Right atrium auricular region (tissue), 2 donors: Measurements from ENCODE around the gene NEK2. TPM values are rescaled to one million over a fixed set of nuclear protein-coding genes. Genes with fewer than 3 reads are reported as not detected.

ENCODE experiments used
- DNase-seq: peaks from one replicate; pipeline ENCODE4 v3.0.0-alpha.2; 2019; ENCODE audit warnings: low spot score
- H3K27ac ChIP-seq, 2 donors: fragments of 200-600 bp; sonication (generic); 1 replicate in 1 of 2; 2 replicates in 1 of 2; pipeline ENCODE4 v1.5.1; 2016 to 2019
- H3K27me3 ChIP-seq, 2 donors: fragments of 200-600 bp; sonication (generic); one replicate each; pipeline versions ENCODE4 v1.5.1 to v1.6.0; 2017 to 2019
- H3K36me3 ChIP-seq: fragments of 200-600 bp; sonication (generic); one replicate; pipeline ENCODE4 v1.5.1; 2016
- H3K4me1 ChIP-seq, 2 donors: fragments of 200-600 bp; sonication (generic); one replicate each; pipeline versions ENCODE4 v1.5.1 to v1.6.0; 2017 to 2019
- H3K4me3 ChIP-seq, 2 donors: fragments of 200-600 bp; sonication (generic); 1 replicate in 1 of 2; 2 replicates in 1 of 2; pipeline ENCODE4 v1.5.1; 2017 to 2019; ENCODE audit warnings: mild to moderate bottlenecking in 1 of 2, moderate library complexity in 1 of 2
- H3K9me3 ChIP-seq, 2 donors: fragments of 200-600 bp; sonication (generic); one replicate each; pipeline ENCODE4 v1.5.1; 2019
- total RNA-seq, 2 donors: library from RNA; depleted of rRNA; stranded (reverse); fragments of >200 nt; gene quantifications; one replicate each; pipeline ENCODE4 v1.1.0, GENCODE V29; 2016
- TF ChIP-seq, protein P1 (sequence below), 2 donors: fragments of 200-600 bp; sonication (generic); IDR thresholded peaks; one replicate each; pipeline ENCODE4 v1.5.1; 2019; ENCODE audit warnings: antibody characterized with exemption in 2 of 2

NEK2 gene
- total RNA-seq, 2 donors from 2014 or later: 2.2 TPM; not detected in 1

DNA sequence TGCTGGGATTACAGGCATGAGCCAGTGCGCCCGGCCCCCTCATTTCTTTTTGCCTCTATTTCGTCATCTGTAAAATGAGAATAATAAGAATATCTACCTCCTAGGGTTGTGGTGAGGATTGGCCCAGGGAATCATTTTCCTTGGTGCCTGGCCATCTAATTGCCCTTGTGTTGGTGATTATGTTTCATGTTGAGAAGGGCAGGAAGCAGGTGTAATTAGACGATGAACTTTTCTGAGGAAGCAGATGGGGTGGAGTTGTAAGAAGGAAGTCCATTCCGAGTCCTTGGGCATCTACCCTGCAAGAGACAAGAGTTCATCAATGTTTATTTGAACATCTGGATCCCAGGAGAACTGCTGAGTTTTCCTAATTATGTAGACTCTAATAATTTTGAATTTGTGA is 38.7 kb upstream of the NEK2 start:
- TF ChIP-seq, protein P1, sequence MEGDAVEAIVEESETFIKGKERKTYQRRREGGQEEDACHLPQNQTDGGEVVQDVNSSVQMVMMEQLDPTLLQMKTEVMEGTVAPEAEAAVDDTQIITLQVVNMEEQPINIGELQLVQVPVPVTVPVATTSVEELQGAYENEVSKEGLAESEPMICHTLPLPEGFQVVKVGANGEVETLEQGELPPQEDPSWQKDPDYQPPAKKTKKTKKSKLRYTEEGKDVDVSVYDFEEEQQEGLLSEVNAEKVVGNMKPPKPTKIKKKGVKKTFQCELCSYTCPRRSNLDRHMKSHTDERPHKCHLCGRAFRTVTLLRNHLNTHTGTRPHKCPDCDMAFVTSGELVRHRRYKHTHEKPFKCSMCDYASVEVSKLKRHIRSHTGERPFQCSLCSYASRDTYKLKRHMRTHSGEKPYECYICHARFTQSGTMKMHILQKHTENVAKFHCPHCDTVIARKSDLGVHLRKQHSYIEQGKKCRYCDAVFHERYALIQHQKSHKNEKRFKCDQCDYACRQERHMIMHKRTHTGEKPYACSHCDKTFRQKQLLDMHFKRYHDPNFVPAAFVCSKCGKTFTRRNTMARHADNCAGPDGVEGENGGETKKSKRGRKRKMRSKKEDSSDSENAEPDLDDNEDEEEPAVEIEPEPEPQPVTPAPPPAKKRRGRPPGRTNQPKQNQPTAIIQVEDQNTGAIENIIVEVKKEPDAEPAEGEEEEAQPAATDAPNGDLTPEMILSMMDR (IDR thresholded peaks at IDR 0.05): no peak
- Histone ChIP-seq H3K27ac (no peak overlapping the region), H3K9me3 (no peaks in the 10 kb centered on the region), H3K36me3 (no peaks in the 10 kb centered on the region), H3K4me1 (no peaks in the 10 kb centered on the region), H3K27me3 (no peaks in the 10 kb centered on the region), H3K4me3 (no peak overlapping the region)
- no peak for DNase-seq

DNA sequence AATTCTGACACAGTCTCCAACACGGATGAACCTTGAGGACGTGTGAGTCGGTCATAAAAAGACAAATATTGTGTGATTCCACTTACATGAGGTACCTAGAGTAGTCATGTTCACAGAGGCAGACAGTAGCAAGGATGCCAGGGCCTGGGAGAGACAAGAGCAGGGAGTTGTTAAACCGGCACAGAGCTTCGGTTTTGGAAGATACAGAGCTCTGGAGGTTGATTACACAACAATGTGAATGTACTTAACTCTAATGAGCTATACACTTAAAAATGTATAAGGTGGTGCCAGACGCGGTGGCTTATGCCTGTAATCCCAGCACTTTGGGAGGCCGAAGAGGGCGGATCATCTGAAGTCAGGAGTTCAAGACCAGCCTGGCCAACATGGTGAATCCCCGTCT is 37.8 kb upstream of the NEK2 start:
- no peaks in the 10 kb centered on the region for H3K27me3 ChIP-seq
- DNase-seq: no peak
- no peak overlapping the region for H3K4me3 ChIP-seq
- no peaks in the 10 kb centered on the region for H3K36me3 ChIP-seq
- no peaks in the 10 kb centered on the region for H3K4me1 ChIP-seq
- TF ChIP-seq, protein P1 (IDR thresholded peaks at IDR 0.05): no peak
- H3K27ac ChIP-seq: no peak overlapping the region
- H3K9me3 ChIP-seq: no peaks in the 10 kb centered on the region

DNA sequence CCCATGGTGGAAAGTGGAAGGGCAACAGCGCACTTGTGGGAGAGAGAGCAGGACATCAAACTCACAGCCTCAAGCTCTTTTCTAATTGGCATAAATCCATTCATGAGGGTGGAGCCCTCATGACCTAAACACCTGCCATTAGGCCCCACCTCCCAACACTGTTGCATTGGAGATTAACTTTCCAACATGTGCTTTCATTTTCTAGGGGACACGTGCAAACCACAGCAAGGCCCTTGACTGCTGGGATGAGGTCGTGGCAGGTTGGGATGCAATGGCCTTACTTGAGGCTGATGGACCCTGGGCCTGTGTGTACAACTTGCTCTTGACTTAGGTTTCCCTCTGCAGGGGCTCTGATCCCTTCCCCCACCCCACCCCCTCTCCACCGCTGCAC is 35.9 kb upstream of the NEK2 start:
- Histone ChIP-seq H3K4me3 (no peak overlapping the region), H3K36me3 (no peaks in the 10 kb centered on the region), H3K27me3 (no peaks in the 10 kb centered on the region), H3K4me1 (no peaks in the 10 kb centered on the region), H3K9me3 (no peaks in the 10 kb centered on the region), H3K27ac (no peak overlapping the region)
- TF ChIP-seq, protein P1 (IDR thresholded peaks at IDR 0.05): no peak
- DNase-seq: no peak

DNA sequence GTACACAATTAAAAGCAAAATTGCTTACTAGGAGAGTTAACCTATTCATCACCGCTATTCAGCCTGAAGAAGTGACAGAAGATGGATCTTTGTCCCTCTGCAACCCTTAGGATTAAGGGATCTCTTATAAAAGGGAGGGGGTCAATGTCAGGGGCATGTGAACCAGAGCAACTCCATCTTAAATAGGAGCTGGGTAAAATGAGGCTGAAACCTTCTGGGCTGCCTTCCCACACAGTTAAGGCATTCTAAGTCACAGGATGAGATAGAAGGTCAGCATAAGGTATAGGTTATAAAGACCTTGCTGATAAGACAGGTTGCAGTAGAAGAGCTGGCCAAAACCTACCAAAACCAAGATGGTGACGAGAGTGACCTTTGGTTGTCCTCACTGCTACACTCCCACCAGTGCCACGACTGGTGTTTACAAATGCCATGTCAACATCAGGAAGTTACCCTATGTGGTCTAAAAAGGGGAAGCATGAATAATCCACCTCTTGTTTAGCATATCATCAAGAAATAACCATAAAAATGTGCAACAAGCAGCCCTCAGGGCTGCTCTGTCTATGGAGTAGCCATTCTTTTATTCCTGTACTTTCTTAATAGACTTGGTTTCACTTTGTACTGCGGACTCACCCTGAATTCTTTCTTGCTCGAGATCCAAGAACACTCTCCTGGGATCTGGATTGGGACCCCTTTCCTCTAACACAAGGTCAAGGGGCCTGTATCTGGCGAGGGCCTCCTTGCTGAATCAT is 35.3 kb upstream of the NEK2 start:
- TF ChIP-seq, protein P1 (IDR thresholded peaks at IDR 0.05): no peak
- Histone ChIP-seq H3K27ac (no peak overlapping the region), H3K4me1 (no peaks in the 10 kb centered on the region), H3K4me3 (no peak overlapping the region), H3K36me3 (no peaks in the 10 kb centered on the region), H3K9me3 (no peaks in the 10 kb centered on the region), H3K27me3 (no peaks in the 10 kb centered on the region)
- no peak for DNase-seq

DNA sequence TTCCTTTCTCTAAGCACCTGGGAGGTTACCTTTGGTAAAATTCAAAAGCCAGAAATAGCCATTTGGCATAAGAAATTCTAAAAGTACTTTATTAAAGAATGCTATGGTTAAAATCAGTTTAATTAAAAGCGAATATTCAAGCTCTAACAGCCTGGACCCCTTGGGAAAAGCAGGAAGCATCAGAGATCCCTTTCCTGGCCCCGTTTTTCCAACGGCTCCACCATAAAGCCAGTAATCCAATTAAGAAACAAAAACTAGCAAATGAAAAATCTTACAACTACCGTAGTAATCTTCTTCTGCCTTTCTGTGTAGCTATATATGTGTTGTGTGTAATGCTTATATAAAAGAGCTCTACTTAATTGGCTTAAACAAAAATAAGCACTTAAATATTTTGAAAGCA is 33.5 kb upstream of the NEK2 start:
- Histone ChIP-seq H3K27ac (no peak overlapping the region), H3K9me3 (no peaks in the 10 kb centered on the region)
- TF ChIP-seq, protein P1 (IDR thresholded peaks at IDR 0.05): no peak

DNA sequence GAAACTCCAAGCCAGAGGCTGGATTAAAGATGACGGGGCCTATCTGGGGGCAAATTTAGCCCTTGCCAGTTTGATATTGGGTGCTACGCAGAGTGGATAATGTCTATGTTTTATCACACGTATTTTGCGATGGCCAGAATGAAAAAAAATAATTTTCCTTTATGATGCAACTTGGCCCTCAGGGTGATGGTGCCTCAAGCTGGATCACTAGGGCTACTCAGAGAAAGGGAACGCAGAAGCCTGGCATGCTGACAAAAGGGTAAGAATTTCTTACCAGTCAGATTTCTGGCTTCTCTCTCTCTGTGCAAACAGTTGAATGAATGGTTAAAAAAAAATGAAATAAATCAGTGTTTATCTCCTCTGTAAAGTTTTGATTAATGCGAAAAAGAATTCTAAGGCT is 32.6 kb upstream of the NEK2 start:
- DNase-seq: no peak

More for the DNA sequence above, 33.5 kb upstream of the NEK2 start:
- H3K4me3 ChIP-seq: no peak overlapping the region
- H3K36me3 ChIP-seq: no peaks in the 10 kb centered on the region
- no peak for DNase-seq
- no peaks in the 10 kb centered on the region for H3K27me3 ChIP-seq
- no peaks in the 10 kb centered on the region for H3K4me1 ChIP-seq

More for the DNA sequence above, 32.6 kb upstream of the NEK2 start:
- Histone ChIP-seq H3K27ac (no peak overlapping the region), H3K4me3 (no peak overlapping the region), H3K4me1 (no peaks in the 10 kb centered on the region), H3K36me3 (no peaks in the 10 kb centered on the region), H3K27me3 (no peaks in the 10 kb centered on the region), H3K9me3 (no peaks in the 10 kb centered on the region)
- TF ChIP-seq, protein P1 (IDR thresholded peaks at IDR 0.05): no peak
